GM23248 (cell line): Measurements from ENCODE around the gene PON3. TPM values are rescaled to one million over a fixed set of nuclear protein-coding genes. Genes with fewer than 3 reads are reported as not detected.

Source experiments
- DNase-seq: peaks from one replicate; pipeline ENCODE4 v3.0.0-alpha.2; 2015
- H2AFZ ChIP-seq: fragments of 200-600 bp; sonication (generic); 2 replicates; pipeline ENCODE4 v1.6.1; 2016; ENCODE audit warnings: antibody characterized with exemption
- H3F3A ChIP-seq: fragments of 200-600 bp; sonication (generic); 2 replicates; pipeline ENCODE4 v1.6.1; 2016; ENCODE audit warnings: mild to moderate bottlenecking, antibody characterized with exemption, mixed run types; ENCODE audit not compliant: insufficient read depth
- H3K27ac ChIP-seq: fragments of 200-600 bp; sonication (generic); 2 replicates; pipeline ENCODE4 v1.5.1; 2016; ENCODE audit warnings: mild to moderate bottlenecking
- H3K27me3 ChIP-seq: fragments of 200-600 bp; sonication (generic); replicated peaks from 2 replicates; pipeline ENCODE4 v1.6.1; 2016; ENCODE audit warnings: mild to moderate bottlenecking; ENCODE audit not compliant: insufficient read depth
- H3K36me3 ChIP-seq: fragments of 200-600 bp; sonication (generic); 2 replicates; pipeline ENCODE4 v1.6.1; 2016; ENCODE audit warnings: low read depth, mild to moderate bottlenecking
- H3K4me1 ChIP-seq: fragments of 200-600 bp; sonication (generic); 2 replicates; pipeline ENCODE4 v1.6.1; 2016; ENCODE audit warnings: mild to moderate bottlenecking; ENCODE audit not compliant: insufficient read depth
- H3K4me2 ChIP-seq: fragments of 200-600 bp; sonication (generic); one replicate; pipeline ENCODE4 v1.6.1; 2016; ENCODE audit warnings: mild to moderate bottlenecking; ENCODE audit not compliant: unreplicated experiment
- H3K4me3 ChIP-seq: fragments of 200-600 bp; sonication (generic); 2 replicates; pipeline ENCODE4 v1.5.1; 2016; ENCODE audit warnings: mild to moderate bottlenecking
- H3K79me2 ChIP-seq: fragments of 200-600 bp; sonication (generic); 2 replicates; pipeline ENCODE4 v1.6.1; 2016; ENCODE audit warnings: mild to moderate bottlenecking; ENCODE audit not compliant: insufficient read depth
- H3K9ac ChIP-seq: fragments of 200-600 bp; sonication (generic); 2 replicates; pipeline ENCODE4 v1.6.1; 2016; ENCODE audit warnings: mild to moderate bottlenecking
- H3K9me2 ChIP-seq: fragments of 200-600 bp; sonication (generic); 2 replicates; pipeline ENCODE4 v1.6.1; 2016; ENCODE audit warnings: mixed run types, mild to moderate bottlenecking, moderate library complexity; ENCODE audit not compliant: insufficient read depth
- H3K9me3 ChIP-seq: fragments of 200-600 bp; sonication (generic); one replicate; pipeline ENCODE4 v1.6.1; 2017; ENCODE audit warnings: low read depth
- H4K20me1 ChIP-seq: fragments of 200-600 bp; sonication (generic); 2 replicates; pipeline ENCODE4 v1.6.0; 2016; ENCODE audit not compliant: insufficient read depth
- EZH2 ChIP-seq: fragments of 200-600 bp; sonication (generic); IDR thresholded peaks from 2 replicates; pipeline ENCODE4 v1.6.1; 2018; ENCODE audit warnings: antibody characterized with exemption, mild to moderate bottlenecking; ENCODE audit not compliant: insufficient read depth, poor library complexity, severe bottlenecking
- EZH2phosphoT487 ChIP-seq: fragments of 200-600 bp; sonication (generic); IDR thresholded peaks from 2 replicates; pipeline ENCODE4 v1.6.1; 2018; ENCODE audit warnings: antibody characterized with exemption, moderate library complexity, mild to moderate bottlenecking, low read depth; ENCODE audit not compliant: insufficient read depth
- WGBS, 2 experiments: methylation state at CpG; one replicate each; pipeline ENCODE4 v1.1.6; 2015 to 2017; ENCODE audit warnings: low lambda C conversion rate in 2 of 2, low coverage in 1 of 2; ENCODE audit errors: missing lambda C conversion rate in 2 of 2; 5-methylcytosine and 5-hydroxymethylcytosine counted together
- in situ Hi-C: fragments of 300-500 bp; cut with MboI; formaldehyde crosslinking; loops from 2 replicates; pipeline ENCODE4 v1.15.0; 2020
- polyA plus RNA-seq: library from polyadenylated mRNA; unstranded; fragments of >200 nt; fragmentation: Nextera tagmentation; extraction: Ambion mirVana; gene quantifications from 2 replicates; pipeline ENCODE4 v1.2.1, GENCODE V29; 2016
- total RNA-seq: library from RNA; depleted of rRNA; stranded (reverse); fragments of >200 nt; shearing (Covaris generic); gene quantifications from 2 replicates; pipeline ENCODE4 v1.2.3, GENCODE V29; 2014

The PON3 gene
- total and polyA plus RNA-seq, 2 experiments from 2014 or later = not detected

- no peaks in the 10 kb centered on the region for H3K79me2 ChIP-seq
- H3K4me1 ChIP-seq = peaks cover 9% of the 10 kb centered on the region
- in situ Hi-C loops = no loop called here
- peaks cover 19% of the 10 kb centered on the region; the same call in 1 of the 2 replicates for H3K36me3 ChIP-seq
- H3K9ac ChIP-seq = no peak overlapping the region
- H4K20me1 ChIP-seq = no peaks in the 10 kb centered on the region
- peak overlapping the region; percentile 45; the same call in 1 of the 2 replicates for H2AFZ ChIP-seq
- TF ChIP-seq EZH2phosphoT487 (no peak), EZH2 (no peak)
- H3K4me2 ChIP-seq = no peak overlapping the region
- H3K9me3 ChIP-seq = no peaks in the 10 kb centered on the region
- DNase-seq = peak; percentile 45
- no peak overlapping the region for H3K27ac ChIP-seq
- peaks cover 9% of the 10 kb centered on the region; the same call in 1 of the 2 replicates for H3F3A ChIP-seq
- no peaks in the 10 kb centered on the region for H3K9me2 ChIP-seq
- H3K4me3 ChIP-seq = no peak overlapping the region
- no peaks in the 10 kb centered on the region for H3K27me3 ChIP-seq
- 24 to 39% methylated on average over 4 of the region's 4 CpGs for WGBS, 2 experiments
These were observed 8.2 kb upstream of the PON3 start for GRCh38 chr7:95404316-95404865.

GRCh38 chr7:95398155-95398940 is 2.2 kb upstream of the PON3 start:
- in situ Hi-C loops = no loop called here
- Histone ChIP-seq H3K9me2 (no peaks in the 10 kb centered on the region), H3K27ac (no peak overlapping the region), H3F3A (no peaks in the 10 kb centered on the region), H3K9me3 (no peaks in the 10 kb centered on the region), H3K4me2 (no peak overlapping the region), H3K4me1 (no peaks in the 10 kb centered on the region), H2AFZ (no peak overlapping the region), H3K36me3 (0 out of 2 replicates have a peak, but pooled peaks cover under 1% of the 10 kb centered on the region), H4K20me1 (no peaks in the 10 kb centered on the region), H3K4me3 (no peak overlapping the region), H3K27me3 (no peaks in the 10 kb centered on the region), H3K9ac (no peak overlapping the region), H3K79me2 (no peaks in the 10 kb centered on the region)
- WGBS, 2 experiments = 88 to 89% methylated on average over 4 of the region's 4 CpGs
- no peak for DNase-seq
- TF ChIP-seq EZH2phosphoT487 (no peak), EZH2 (no peak)

GRCh38 chr7:95397381-95397780 is 1.2 kb upstream of the PON3 start:
- Histone ChIP-seq H2AFZ (no peak overlapping the region), H3K27me3 (no peaks in the 10 kb centered on the region), H3K4me1 (no peaks in the 10 kb centered on the region), H3K27ac (no peak overlapping the region), H3K79me2 (no peaks in the 10 kb centered on the region), H3K9me2 (no peaks in the 10 kb centered on the region), H3K9ac (no peak overlapping the region), H3K4me3 (no peak overlapping the region), H4K20me1 (no peaks in the 10 kb centered on the region), H3K9me3 (no peaks in the 10 kb centered on the region), H3K4me2 (no peak overlapping the region), H3K36me3 (no peaks in the 10 kb centered on the region), H3F3A (no peaks in the 10 kb centered on the region)
- in situ Hi-C loops = no loop called here
- DNase-seq = no peak
- TF ChIP-seq EZH2phosphoT487 = no peak
- no peak for TF ChIP-seq EZH2
- WGBS, 2 experiments = 95 to 96% methylated on average over 3 of the region's 3 CpGs

- Histone ChIP-seq H3K4me3 (no peak overlapping the region), H3K27me3 (no peaks in the 10 kb centered on the region), H3K9me2 (no peaks in the 10 kb centered on the region), H4K20me1 (no peaks in the 10 kb centered on the region), H3K79me2 (no peaks in the 10 kb centered on the region), H3K4me2 (no peak overlapping the region), H2AFZ (peak overlapping the region; percentile 90), H3K9me3 (no peaks in the 10 kb centered on the region), H3F3A (no peaks in the 10 kb centered on the region), H3K27ac (no peak overlapping the region), H3K9ac (no peak overlapping the region), H3K4me1 (no peaks in the 10 kb centered on the region), H3K36me3 (no peaks in the 10 kb centered on the region)
- no peak for TF ChIP-seq EZH2phosphoT487
- TF ChIP-seq EZH2 = no peak
- in situ Hi-C loops = no loop called here
- DNase-seq = no peak
- 90 to 96% methylated on average over 11 of the region's 11 CpGs for WGBS, 2 experiments
These were observed 430 bp downstream of the PON3 start for GRCh38 chr7:95395755-95396135.
